GM19455 (cell line): ENCODE results near the gene CACNA1B.
A peak's percentile ranks its signal among the peaks of the same experiment; 100 is the strongest.
"Not testable (repeated sequence)": the region's sequence is repeated elsewhere in the genome, so short reads cannot be mapped to it uniquely, and the experiment has no call there.

ENCODE experiments used
- ATAC-seq: cut with Tn5 transposase; IDR thresholded peaks from one replicate; pipeline ENCODE4 v1.9.1; 2021; ENCODE audit not compliant: unreplicated experiment

Gene CACNA1B

DNA sequence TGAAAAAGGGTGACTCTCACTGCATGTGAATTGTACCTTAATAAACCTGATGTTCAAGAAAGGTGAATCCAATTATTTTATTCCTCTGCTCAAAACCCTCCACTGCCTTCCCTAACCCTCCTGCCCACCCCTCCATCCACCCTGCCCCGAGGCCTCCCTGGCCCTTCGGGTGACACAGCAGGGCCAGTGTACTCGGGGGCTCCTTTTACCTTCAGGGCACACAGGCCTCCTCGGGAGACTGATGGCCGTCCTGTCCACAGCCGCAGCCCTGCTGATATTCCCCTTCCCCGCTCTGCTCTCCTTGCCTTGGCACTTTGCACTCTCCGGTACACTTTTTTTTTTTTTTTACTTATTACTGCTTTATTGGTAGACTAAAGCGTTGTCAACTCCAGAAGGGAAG, 234.0 kb downstream of the CACNA1B start:
- ATAC-seq = no peak

DNA sequence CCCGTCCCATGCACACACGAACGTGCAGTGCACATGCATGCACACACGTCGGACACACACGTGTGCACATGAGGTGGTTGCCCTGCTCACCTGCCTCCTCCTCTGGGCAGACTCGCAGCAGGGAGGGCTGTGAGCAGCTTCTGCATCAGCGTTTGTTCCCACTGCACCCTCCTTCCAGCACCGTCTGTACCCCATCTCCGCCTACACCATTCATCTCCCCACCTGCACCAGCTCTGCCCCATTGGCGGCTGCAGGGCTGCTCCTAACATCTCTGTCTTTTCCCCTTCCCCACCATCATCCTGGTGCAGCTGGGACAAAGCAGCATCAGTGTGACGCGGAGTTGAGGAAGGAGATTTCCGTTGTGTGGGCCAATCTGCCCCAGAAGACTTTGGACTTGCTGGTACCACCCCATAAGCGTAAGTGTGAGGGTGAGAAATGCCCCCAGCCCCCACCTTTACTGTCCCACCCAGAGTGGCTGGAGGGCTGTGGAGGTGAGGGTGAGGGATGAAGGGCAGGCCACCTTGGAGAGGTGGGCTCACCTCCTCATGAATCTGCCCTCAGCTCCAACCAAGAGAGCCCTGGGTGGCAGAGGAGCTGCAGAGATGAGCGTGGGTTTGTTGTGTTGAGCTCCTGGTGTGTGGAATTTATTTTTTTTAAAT, 234.6 kb downstream of the CACNA1B start:
- no peak for ATAC-seq

DNA sequence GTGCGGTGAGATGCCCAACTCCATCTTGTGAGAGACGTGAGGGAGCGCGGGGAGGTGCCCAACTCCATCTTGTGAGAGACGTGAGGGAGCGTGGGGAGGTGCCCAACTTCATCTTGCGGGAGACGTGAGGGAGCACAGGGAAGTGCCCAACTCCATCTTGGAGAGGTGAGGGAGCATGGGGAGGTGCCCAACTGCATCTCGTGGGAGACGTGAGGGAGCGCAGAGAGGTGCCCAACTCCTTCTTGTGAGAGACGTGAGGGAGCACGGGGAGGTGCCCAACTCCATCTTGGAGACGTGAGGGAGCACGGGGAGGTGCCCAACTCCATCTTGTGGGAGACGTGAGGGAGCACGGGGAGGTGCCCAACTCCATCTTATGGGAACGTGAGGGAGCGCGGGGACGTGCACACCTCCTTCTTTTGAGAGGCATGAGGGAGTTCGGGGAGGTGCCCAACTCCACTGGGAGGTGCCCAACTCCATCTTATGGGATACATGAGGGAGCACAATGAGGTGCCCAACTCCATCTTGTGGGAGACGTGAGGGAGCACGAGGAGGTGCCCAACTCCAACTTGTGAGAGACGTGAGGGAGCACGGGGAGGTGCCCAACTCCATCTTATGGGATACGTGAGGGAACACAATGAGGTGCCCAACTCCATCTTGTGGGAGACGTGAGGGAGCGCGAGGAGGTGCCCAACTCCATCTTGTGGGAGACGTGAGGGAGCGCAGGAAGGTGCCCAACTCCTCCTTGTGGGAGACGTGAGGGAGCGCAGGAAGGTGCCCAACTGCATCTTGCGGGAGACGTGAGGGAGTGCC, 235.4 kb downstream of the CACNA1B start:
- ATAC-seq = no peak

DNA sequence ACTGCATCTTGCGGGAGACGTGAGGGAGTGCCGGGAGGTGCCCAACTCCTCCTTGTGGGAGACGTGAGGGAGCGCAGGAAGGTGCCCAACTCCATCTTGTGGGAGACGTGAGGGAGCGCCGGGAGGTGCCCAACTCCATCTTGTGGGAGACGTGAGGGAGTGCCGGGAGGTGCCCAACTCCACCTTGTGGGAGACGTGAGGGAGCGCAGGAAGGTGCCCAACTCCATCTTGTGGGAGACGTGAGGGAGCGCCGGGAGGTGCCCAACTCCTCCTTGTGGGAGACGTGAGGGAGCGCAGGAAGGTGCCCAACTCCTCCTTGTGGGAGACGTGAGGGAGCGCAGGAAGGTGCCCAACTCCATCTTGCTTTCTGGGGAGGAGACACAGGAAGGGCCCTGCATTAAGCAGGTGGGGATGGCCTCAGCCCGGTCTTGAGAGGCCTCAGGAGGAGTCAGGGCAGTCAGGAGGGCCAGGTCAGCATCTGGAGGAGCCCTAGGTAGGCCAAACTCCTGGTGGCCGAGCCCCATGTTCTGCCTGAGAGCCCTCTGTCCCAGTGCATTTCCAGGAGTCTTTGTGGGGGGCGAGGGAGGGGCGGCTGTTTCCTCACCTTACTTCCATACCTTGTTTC, 236.2 kb downstream of the CACNA1B start:
- not testable (repeated sequence) for ATAC-seq

DNA sequence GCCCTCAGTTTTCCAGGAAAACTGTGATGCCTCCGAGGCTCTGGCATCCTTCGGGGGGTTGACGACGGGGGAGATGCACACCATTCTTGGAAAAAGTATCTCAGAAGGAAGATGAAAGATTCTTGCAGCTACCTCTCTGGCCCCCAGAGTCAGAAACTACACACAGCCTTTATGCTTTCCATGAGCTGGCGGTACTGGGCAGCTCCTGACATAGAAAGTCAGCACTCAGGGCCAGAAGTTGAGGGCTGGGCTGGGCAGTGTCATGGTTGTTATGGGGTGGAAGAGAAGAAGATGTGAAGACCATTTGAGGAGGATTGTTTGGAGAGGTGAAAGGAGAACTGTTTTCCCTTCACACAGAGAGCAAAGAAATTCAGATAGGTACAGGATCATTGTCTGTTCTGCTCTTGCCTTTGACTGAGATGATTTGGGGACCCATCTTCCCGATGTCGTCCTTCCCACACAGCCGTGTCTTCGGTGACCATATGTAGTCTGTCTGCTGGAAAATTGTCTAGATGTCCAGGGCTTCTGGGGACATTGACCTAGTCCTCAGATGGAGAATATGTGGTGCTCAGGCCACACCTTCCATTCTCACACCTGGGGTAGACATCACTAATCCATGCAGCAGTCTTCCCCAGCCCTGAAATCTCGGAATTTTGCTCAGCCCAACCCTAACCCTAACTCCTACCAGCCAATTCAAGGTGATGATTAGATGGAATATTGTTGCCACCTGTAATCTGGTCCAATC, 237.1 kb downstream of the CACNA1B start:
- ATAC-seq = no peak

DNA sequence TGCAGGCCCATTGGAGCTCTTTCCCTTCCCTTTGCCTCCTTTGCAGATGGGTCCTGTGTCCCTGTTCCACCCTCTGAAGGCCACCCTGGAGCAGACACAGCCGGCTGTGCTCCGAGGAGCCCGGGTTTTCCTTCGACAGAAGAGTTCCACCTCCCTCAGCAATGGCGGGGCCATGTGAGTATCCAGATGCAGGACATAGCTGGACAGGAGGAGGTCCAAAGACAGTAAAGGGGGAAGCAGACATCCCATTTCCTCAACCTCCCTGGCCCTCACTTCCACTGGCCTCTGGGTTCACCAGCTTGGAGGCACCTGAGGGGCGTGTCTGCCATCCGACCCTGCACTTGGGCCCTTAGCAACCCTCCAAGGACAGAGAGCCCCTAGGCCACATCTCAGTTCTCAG, 237.9 kb downstream of the CACNA1B start:
- no peak for ATAC-seq

DNA sequence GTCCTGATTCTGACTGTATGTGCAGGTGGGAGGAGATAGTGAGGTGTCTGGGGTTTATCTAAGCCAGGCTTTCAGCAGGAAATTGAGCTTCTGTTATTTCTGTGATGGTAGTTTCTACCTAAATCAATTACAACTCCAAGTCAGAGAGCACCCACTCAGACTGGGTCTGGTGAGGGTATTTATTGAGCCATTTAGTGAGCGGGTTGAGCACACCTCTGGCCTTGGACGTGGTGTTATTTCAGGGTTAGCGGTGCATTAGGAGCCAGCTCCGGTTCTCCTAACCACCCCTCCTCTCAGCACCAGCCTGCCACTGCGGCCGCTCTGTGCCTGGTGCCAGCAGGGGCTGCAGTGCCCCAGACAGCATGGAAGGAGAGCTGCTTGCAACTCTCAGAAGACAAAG, 238.9 kb downstream of the CACNA1B start:
- ATAC-seq = no peak

DNA sequence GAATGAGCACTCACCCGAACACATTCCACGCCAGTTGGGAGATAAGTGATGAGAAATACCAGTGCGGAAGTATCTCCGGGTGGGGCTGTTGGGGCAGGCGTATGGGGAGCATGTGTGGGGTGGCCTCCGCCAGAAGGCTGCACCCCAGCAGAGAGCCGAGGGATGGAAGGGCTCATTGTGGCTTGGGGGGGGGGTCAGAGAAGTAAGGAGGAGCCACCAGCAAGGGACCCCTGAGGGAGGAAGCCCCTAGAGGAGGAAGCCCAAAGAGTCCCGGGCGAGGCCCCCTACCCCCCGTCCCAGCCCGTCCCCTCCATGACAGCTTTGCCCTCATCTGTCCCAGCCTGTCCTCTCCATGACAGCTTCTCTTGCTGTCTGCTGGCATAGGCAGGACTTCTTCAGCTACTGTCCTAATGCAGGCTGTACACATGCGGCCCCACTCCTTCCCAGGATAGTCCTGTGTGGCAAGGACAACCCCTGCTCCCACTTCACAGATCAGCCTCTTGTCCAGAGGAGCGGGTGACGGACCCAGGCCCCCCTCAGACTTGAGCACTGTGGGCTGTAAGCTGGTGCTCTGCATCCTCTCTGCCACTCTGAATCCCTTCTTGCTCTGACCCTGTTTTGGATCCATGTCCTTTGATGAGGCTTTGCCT, 239.6 kb downstream of the CACNA1B start:
- no peak for ATAC-seq

DNA sequence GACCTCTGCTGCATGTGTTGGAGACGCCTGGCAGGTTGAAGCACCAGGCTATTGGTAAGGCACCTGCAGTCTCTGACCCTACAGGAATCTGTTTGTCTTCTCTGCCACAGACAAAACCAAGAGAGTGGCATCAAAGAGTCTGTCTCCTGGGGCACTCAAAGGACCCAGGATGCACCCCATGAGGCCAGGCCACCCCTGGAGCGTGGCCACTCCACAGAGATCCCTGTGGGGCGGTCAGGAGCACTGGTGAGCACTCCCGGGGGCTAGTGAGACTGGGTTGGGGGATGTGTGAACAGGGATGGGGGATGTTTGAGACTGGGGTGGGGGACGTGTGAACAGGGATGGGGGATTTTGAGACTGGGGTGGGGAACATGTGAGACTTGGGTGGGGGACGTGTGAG, 240.3 kb downstream of the CACNA1B start:
- ATAC-seq = no peak

DNA sequence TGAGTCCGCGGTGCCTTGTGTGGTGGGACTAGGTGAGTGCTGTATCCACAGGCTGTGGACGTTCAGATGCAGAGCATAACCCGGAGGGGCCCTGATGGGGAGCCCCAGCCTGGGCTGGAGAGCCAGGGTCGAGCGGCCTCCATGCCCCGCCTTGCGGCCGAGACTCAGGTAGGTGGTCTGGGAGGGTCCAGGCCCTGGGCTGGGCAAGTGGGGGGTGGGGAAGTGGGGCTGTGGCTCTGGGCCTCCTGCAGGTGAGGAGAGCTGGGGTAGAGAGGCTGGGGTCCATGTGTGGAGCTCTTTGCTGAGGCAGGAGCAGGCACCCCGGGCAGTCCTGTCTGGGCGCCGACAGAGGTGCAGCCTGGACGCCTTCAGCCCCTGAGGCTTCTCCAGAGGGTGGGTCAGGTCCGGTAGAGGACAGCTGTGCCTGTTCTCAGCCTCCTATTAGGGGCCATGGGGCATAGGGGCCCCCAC, 241.1 kb downstream of the CACNA1B start:
- no peak for ATAC-seq

DNA sequence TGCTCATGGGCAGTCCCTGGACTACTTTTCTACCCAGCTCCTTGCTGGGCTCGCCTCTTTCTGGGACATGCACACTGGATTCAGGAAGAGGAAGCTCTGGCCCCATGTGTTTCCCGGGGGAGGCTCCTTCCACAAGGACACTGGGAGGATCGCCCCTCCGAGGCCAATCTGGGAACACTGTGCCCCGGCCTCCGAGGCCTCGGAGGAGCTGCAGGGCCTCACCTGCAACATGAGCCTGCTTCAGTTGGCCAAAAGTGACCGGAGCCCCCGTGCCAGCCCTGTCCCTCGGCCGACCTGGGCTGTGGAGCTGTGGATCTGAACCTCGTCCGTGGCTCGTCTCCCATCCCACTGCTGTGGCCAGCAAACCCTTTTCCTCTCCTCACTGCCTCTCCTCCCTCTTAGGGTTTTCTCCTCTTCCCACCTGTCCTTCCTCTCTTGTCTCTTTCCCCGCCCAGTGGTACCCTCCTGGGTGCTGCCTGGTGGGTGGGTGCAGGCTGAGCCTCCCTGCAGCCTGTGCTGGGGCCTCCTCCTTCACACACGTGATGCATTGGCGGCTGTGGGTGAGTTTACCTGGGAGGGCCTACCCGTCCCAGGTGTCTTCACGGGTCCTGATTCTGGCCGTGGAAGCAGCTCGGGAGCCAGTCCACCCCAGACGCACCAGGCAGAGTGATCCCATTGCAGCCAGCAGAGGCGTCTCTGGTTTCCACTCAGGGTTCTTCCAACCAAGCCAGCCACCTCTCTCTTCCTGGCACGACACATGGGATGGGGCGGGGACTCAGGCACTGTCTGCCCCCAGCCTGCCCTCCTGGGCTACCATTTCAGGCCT, 241.8 kb downstream of the CACNA1B start:
- ATAC-seq = no peak

DNA sequence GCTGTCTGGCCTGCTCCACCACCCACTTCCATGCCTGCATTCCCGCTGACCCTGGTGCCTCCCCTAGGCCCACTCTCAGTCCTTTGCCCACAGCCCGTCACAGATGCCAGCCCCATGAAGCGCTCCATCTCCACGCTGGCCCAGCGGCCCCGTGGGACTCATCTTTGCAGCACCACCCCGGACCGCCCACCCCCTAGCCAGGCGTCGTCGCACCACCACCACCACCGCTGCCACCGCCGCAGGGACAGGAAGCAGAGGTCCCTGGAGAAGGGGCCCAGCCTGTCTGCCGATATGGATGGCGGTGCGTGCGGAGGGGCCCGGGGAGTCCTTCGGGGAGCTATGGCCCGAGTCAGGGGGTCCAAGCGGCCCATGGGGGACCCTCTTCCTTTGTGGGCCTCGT, 242.5 kb downstream of the CACNA1B start:
- ATAC-seq = no peak

DNA sequence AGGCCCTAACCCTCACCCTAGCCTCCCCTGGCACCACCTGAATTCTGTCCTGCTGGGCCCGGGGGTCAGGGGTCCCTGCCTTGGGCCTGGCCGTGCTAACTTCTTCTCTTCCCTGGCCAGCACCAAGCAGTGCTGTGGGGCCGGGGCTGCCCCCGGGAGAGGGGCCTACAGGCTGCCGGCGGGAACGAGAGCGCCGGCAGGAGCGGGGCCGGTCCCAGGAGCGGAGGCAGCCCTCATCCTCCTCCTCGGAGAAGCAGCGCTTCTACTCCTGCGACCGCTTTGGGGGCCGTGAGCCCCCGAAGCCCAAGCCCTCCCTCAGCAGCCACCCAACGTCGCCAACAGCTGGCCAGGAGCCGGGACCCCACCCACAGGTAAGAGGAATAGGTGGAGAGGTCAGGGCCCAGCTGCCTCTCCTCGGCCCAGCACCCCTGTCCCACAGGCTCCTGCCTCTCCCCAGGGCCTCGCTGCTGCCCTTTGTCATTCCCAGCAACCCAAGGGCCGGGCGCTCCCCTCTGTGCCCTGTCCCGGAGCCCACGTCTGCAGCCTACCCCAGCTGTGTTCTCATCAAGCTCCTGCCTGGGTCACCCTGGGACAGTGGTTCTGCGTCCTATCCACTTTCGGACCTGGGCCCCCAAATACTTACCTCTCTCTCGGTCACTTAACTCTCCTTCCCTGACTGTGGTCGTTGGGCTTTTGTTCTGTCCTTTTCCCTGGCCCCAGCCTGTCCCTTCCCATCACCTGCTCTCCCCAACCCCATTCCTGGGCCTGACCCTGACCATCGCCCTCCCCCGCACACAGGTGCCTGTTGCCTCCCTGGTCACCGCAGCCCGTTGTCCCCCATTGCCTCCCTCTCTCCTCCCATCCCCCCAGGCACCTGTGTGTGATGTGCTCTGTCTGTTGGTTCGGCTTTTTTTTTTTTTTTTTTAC, 243.2 kb downstream of the CACNA1B start:
- no peak for ATAC-seq

DNA sequence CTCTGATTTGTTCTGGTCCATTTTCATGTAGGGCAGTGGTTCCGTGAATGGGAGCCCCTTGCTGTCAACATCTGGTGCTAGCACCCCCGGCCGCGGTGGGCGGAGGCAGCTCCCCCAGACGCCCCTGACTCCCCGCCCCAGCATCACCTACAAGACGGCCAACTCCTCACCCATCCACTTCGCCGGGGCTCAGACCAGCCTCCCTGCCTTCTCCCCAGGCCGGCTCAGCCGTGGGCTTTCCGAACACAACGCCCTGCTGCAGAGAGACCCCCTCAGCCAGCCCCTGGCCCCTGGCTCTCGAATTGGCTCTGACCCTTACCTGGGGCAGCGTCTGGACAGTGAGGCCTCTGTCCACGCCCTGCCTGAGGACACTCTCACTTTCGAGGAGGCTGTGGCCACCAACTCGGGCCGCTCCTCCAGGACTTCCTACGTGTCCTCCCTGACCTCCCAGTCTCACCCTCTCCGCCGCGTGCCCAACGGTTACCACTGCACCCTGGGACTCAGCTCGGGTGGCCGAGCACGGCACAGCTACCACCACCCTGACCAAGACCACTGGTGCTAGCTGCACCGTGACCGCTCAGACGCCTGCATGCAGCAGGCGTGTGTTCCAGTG, 244.0 kb downstream of the CACNA1B start:
- ATAC-seq = no peak

DNA sequence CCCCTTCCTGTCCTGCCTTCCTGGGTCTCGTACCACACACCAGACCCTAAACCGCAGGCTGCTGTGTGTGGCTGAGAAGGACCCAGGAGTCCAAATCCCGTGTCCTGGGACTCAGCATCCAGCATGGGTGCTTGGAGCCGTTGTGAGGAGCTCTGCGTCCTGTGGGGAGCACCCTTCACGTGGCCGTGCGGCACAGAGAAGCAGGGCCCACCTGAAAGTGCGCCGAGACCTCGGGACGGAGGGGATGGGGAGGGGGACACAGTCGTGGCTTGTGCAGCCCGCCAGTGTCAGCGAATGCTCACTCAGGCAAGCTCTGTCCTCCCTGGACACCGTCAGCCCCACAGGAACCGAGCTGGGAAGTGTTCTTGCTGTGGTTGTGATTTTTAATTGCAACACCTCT, 244.6 kb downstream of the CACNA1B start:
- no peak for ATAC-seq

DNA sequence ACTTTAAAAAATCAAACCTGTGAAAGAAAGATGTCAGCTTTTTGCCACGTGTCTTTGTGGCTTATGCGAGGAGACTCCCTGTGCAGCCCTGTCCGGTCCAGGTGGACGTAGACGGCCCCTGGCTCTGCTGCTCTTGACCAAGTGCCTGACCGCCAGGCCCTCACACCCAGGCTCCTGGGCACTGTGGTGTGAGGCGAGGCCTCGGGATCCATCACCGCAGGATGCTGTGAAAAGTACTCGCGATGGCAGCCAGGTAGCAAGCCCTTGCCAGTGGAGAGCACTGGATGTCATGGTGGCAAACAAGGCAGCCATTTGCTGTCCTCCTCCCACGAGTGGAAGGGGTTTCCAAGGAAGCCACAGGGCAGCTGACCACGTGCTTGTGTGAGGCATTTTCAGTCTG, 245.1 kb downstream of the CACNA1B start:
- no peak for ATAC-seq

DNA sequence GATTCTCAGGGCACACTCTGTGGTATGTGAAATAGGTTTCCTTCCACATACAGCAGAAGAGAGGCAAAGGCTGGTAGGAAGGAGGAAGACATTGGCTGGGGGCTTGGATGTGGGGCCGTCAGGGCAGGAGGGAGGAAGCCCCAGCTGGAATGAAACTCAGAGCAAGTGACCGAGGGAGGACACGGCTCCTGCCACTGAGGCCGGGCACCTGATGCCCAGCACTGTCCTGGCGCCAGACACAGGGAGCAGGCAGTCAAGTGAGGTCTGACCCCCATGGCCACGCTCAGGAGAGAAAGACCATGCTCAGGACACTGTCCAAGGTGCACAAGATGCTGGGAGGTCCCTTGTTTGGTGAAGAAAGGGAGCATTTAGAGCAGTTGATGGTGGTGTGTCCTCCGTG, 245.5 kb downstream of the CACNA1B start:
- ATAC-seq = no peak

DNA sequence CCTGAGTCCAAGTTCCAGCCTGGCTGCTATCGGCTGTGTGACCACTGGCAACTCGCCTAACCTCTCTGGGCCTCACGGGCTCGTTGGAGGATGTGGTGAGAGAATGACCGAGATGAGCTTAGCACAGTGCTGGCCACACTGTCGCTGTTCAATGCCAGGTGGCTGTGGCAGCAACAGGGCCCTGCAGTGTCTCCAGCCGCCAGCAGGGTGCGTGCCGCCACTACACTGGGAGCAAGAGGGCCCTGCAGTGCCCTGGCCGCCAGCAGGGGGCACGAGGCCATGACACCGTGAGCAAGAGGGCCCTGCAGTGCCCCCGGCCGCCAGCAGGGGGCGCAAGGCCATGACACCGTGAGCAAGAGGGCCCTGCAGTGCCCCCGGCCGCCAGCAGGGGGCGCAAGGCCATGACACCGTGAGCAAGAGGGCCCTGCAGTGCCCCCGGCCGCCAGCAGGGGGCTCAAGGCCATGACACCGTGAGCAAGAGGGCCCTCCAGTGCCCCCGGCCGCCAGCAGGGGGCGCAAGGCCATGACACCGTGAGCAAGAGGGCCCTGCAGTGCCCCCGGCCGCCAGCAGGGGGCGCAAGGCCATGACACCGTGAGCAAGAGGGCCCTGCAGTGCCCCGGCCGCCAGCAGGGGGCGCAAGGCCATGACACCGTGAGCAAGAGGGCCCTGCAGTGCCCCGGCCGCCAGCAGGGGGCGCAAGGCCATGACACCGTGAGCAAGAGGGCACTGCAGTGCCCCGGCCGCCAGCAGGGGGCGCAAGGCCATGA, 248.7 kb downstream of the CACNA1B start:
- peak; percentile 85 for ATAC-seq
